NCI-H1105 (cell line): Measurements from ENCODE around the gene PIN1.
"Not testable (repeated sequence)": the region's sequence is repeated elsewhere in the genome, so short reads cannot be mapped to it uniquely, and the experiment has no call there.

ENCODE experiments used
- DNase-seq: peaks from one replicate; lab custom pipeline; 2025; lab: John Stamatoyannopoulos, UW

PIN1 gene

GRCh38 chr19:9818734-9819595, 16.2 kb upstream of the PIN1 start, which contains the start of gene FBXL12:
FBXL12 (minus strand) TSS chr19:9819079; CDS start chr19:9818813, 266 bp downstream.
- DNase-seq: peak; percentile 100

- DNase-seq: no peak
These were observed 15.6 kb upstream of the PIN1 start for GRCh38 chr19:9819596-9819909.

- not testable (repeated sequence) for DNase-seq
These were observed 15.1 kb upstream of the PIN1 start for GRCh38 chr19:9820034-9820433.

- no peak for DNase-seq
These were observed 11.3 kb upstream of the PIN1 start for GRCh38 chr19:9823816-9824215.

- DNase-seq: peak; percentile 88
These were observed 7.6 kb upstream of the PIN1 start, which contains the start of gene UBL5 for GRCh38 chr19:9827289-9828238. UBL5 (plus strand) TSS chr19:9827918; CDS start chr19:9828338, 420 bp downstream.

- no peak for DNase-seq
These were observed 6.5 kb upstream of the PIN1 start for GRCh38 chr19:9828551-9829063.

GRCh38 chr19:9834307-9834725, 802 bp upstream of the PIN1 start:
- DNase-seq: no peak

GRCh38 chr19:9835507-9835949, 410 bp downstream of the PIN1 start:
- DNase-seq: no peak

- no peak for DNase-seq
These were observed 903 bp downstream of the PIN1 start for GRCh38 chr19:9836021-9836420.

GRCh38 chr19:9838324-9838723, 3.2 kb downstream of the PIN1 start:
- DNase-seq: no peak

GRCh38 chr19:9839415-9839814, 4.3 kb downstream of the PIN1 start:
- DNase-seq: no peak

GRCh38 chr19:9842834-9843625, 7.9 kb downstream of the PIN1 start:
- no peak for DNase-seq

- DNase-seq: not testable (repeated sequence)
These were observed 8.6 kb downstream of the PIN1 start for GRCh38 chr19:9843626-9844273.

GRCh38 chr19:9847087-9847671, 12.1 kb downstream of the PIN1 start:
- DNase-seq: no peak

- no peak for DNase-seq
These were observed 12.9 kb downstream of the PIN1 start for GRCh38 chr19:9848060-9848459.

- DNase-seq: no peak
These were observed 13.6 kb downstream of the PIN1 start for GRCh38 chr19:9848762-9849161.

- DNase-seq: no peak
These were observed 14.7 kb downstream of the PIN1 start for GRCh38 chr19:9849791-9850190.

- DNase-seq: no peak
These were observed 15.3 kb downstream of the PIN1 start for GRCh38 chr19:9850235-9850959.

GRCh38 chr19:9854282-9854846, 19.2 kb downstream of the PIN1 start:
- no peak for DNase-seq

GRCh38 chr19:9856609-9857008, 21.5 kb downstream of the PIN1 start:
- no peak for DNase-seq
